BLaER1 (cell line): ENCODE results near the gene GLIS1.

Source experiments
- H3K27ac ChIP-seq: shearing (Covaris generic); formaldehyde crosslinking; 2 replicates; pipeline ENCODE4 v1.8.1; 2022
- H3K27me3 ChIP-seq: shearing (Covaris generic); formaldehyde crosslinking; 2 replicates; pipeline ENCODE4 v1.8.1; 2022
- H3K36me3 ChIP-seq: shearing (Covaris generic); formaldehyde crosslinking; 2 replicates; pipeline ENCODE4 v1.8.1; 2022
- H3K4me1 ChIP-seq: shearing (Covaris generic); formaldehyde crosslinking; 2 replicates; pipeline ENCODE4 v1.8.1; 2022
- H3K4me2 ChIP-seq: shearing (Covaris generic); formaldehyde crosslinking; 2 replicates; pipeline ENCODE4 v1.8.1; 2022
- H3K4me3 ChIP-seq: shearing (Covaris generic); formaldehyde crosslinking; 2 replicates; pipeline ENCODE4 v1.8.1; 2022
- H3K9ac ChIP-seq: shearing (Covaris generic); formaldehyde crosslinking; 2 replicates; pipeline ENCODE4 v1.8.1; 2022
- H3K9me3 ChIP-seq: shearing (Covaris generic); formaldehyde crosslinking; 2 replicates; pipeline ENCODE4 v1.8.1; 2022
- H4K20me1 ChIP-seq: shearing (Covaris generic); formaldehyde crosslinking; 2 replicates; pipeline ENCODE4 v1.8.1; 2022
- Cebpa-rat ChIP-seq: shearing (Covaris generic); IDR thresholded peaks from 2 replicates; pipeline ENCODE4 v1.8.1; 2022

Gene GLIS1

GRCh38 chr1:53737648-53738204 lies 1.2 kb downstream of the GLIS1 start:
- H3K9ac ChIP-seq: no peak overlapping the region
- no peak for TF ChIP-seq Cebpa-rat
- H3K4me2 ChIP-seq: peak overlapping the region; percentile 99
- peaks cover 17% of the 10 kb centered on the region for H3K4me1 ChIP-seq
- H3K27ac ChIP-seq: no peak overlapping the region
- H4K20me1 ChIP-seq: peaks cover 21% of the 10 kb centered on the region
- H3K4me3 ChIP-seq: peak overlapping the region; percentile 70; the same call in 1 of the 2 replicates
- peaks cover 64% of the 10 kb centered on the region for H3K27me3 ChIP-seq
- peaks cover 10% of the 10 kb centered on the region for H3K9me3 ChIP-seq
- no peaks in the 10 kb centered on the region for H3K36me3 ChIP-seq

GRCh38 chr1:53736290-53736689 lies 2.7 kb downstream of the GLIS1 start:
- Histone ChIP-seq H3K4me3 (no peak overlapping the region), H3K9me3 (no peaks in the 10 kb centered on the region), H3K36me3 (no peaks in the 10 kb centered on the region), H3K4me2 (no peak overlapping the region), H3K9ac (no peak overlapping the region), H4K20me1 (peaks cover 21% of the 10 kb centered on the region), H3K4me1 (peaks cover 17% of the 10 kb centered on the region), H3K27ac (no peak overlapping the region), H3K27me3 (peaks cover 64% of the 10 kb centered on the region)
- no peak for TF ChIP-seq Cebpa-rat

GRCh38 chr1:53735681-53736080 lies 3.3 kb downstream of the GLIS1 start:
- Histone ChIP-seq H3K4me1 (peaks cover 17% of the 10 kb centered on the region), H3K27ac (no peak overlapping the region), H3K9me3 (no peaks in the 10 kb centered on the region), H3K9ac (no peak overlapping the region), H3K36me3 (no peaks in the 10 kb centered on the region), H3K4me2 (no peak overlapping the region), H3K27me3 (peaks cover 64% of the 10 kb centered on the region), H3K4me3 (no peak overlapping the region), H4K20me1 (peaks cover 21% of the 10 kb centered on the region)
- no peak for TF ChIP-seq Cebpa-rat

- no peak overlapping the region for H3K4me2 ChIP-seq
- TF ChIP-seq Cebpa-rat: no peak
- H3K27ac ChIP-seq: no peak overlapping the region
- H3K4me1 ChIP-seq: peaks cover 17% of the 10 kb centered on the region
- H3K4me3 ChIP-seq: no peak overlapping the region
- H3K36me3 ChIP-seq: no peaks in the 10 kb centered on the region
- H4K20me1 ChIP-seq: peaks cover 21% of the 10 kb centered on the region
- H3K27me3 ChIP-seq: peaks cover 60% of the 10 kb centered on the region
- H3K9me3 ChIP-seq: no peaks in the 10 kb centered on the region
- H3K9ac ChIP-seq: no peak overlapping the region
These were observed 3.7 kb downstream of the GLIS1 start for GRCh38 chr1:53735261-53735660.

- Histone ChIP-seq H3K27ac (no peak overlapping the region), H3K9ac (no peak overlapping the region)
These were observed 4.2 kb downstream of the GLIS1 start for GRCh38 chr1:53734650-53735211.

GRCh38 chr1:53733975-53734649 lies 4.9 kb downstream of the GLIS1 start:
- Histone ChIP-seq H4K20me1 (peaks cover 21% of the 10 kb centered on the region), H3K4me3 (no peak overlapping the region), H3K9me3 (no peaks in the 10 kb centered on the region), H3K27me3 (peaks cover 48% of the 10 kb centered on the region), H3K4me1 (peaks cover 9% of the 10 kb centered on the region), H3K9ac (no peak overlapping the region), H3K27ac (no peak overlapping the region), H3K4me2 (no peak overlapping the region), H3K36me3 (no peaks in the 10 kb centered on the region)
- TF ChIP-seq Cebpa-rat: no peak

More at GRCh38 chr1:53734650-53735211, 4.2 kb downstream of the GLIS1 start:
- no peak overlapping the region for H3K4me3 ChIP-seq
- H3K4me1 ChIP-seq: peaks cover 15% of the 10 kb centered on the region
- H3K36me3 ChIP-seq: no peaks in the 10 kb centered on the region
- no peaks in the 10 kb centered on the region for H3K9me3 ChIP-seq
- no peak for TF ChIP-seq Cebpa-rat
- H4K20me1 ChIP-seq: peaks cover 21% of the 10 kb centered on the region
- peaks cover 54% of the 10 kb centered on the region for H3K27me3 ChIP-seq
- no peak overlapping the region for H3K4me2 ChIP-seq

GRCh38 chr1:53733447-53733931 lies 5.5 kb downstream of the GLIS1 start:
- H3K4me2 ChIP-seq: no peak overlapping the region
- peaks cover 42% of the 10 kb centered on the region for H3K27me3 ChIP-seq
- H3K4me1 ChIP-seq: peaks cover 6% of the 10 kb centered on the region

GRCh38 chr1:53732912-53733317 lies 6.0 kb downstream of the GLIS1 start:
- Histone ChIP-seq H3K4me3 (no peak overlapping the region), H3K9ac (no peak overlapping the region)

More at GRCh38 chr1:53733447-53733931, 5.5 kb downstream of the GLIS1 start:
- no peak overlapping the region for H3K9ac ChIP-seq
- peaks cover 17% of the 10 kb centered on the region for H4K20me1 ChIP-seq
- no peak for TF ChIP-seq Cebpa-rat
- H3K9me3 ChIP-seq: no peaks in the 10 kb centered on the region
- H3K27ac ChIP-seq: no peak overlapping the region
- no peaks in the 10 kb centered on the region for H3K36me3 ChIP-seq
- H3K4me3 ChIP-seq: no peak overlapping the region

GRCh38 chr1:53732409-53732808 lies 6.6 kb downstream of the GLIS1 start:
- peaks cover 6% of the 10 kb centered on the region; the same call in 1 of the 2 replicates for H4K20me1 ChIP-seq
- H3K27me3 ChIP-seq: peaks cover 31% of the 10 kb centered on the region
- H3K36me3 ChIP-seq: no peaks in the 10 kb centered on the region
- H3K9me3 ChIP-seq: no peaks in the 10 kb centered on the region
- H3K4me2 ChIP-seq: no peak overlapping the region
- no peak for TF ChIP-seq Cebpa-rat
- H3K4me3 ChIP-seq: no peak overlapping the region
- no peak overlapping the region for H3K27ac ChIP-seq
- no peak overlapping the region for H3K9ac ChIP-seq
- no peaks in the 10 kb centered on the region for H3K4me1 ChIP-seq

More at GRCh38 chr1:53732912-53733317, 6.0 kb downstream of the GLIS1 start:
- Histone ChIP-seq H3K27ac (no peak overlapping the region), H3K9me3 (no peaks in the 10 kb centered on the region), H3K27me3 (peaks cover 36% of the 10 kb centered on the region), H3K4me1 (no peaks in the 10 kb centered on the region), H3K4me2 (no peak overlapping the region), H4K20me1 (peaks cover 11% of the 10 kb centered on the region), H3K36me3 (no peaks in the 10 kb centered on the region)
- no peak for TF ChIP-seq Cebpa-rat

GRCh38 chr1:53731779-53732305 lies 7.1 kb downstream of the GLIS1 start:
- H3K4me2 ChIP-seq: no peak overlapping the region
- no peak overlapping the region for H3K9ac ChIP-seq
- H3K27ac ChIP-seq: no peak overlapping the region

More at GRCh38 chr1:53731779-53732305, 7.1 kb downstream of the GLIS1 start:
- TF ChIP-seq Cebpa-rat: no peak
- H3K36me3 ChIP-seq: no peaks in the 10 kb centered on the region
- H3K27me3 ChIP-seq: peaks cover 26% of the 10 kb centered on the region
- no peak overlapping the region for H3K4me3 ChIP-seq
- H4K20me1 ChIP-seq: peaks cover under 1% of the 10 kb centered on the region; the same call in 1 of the 2 replicates
- no peaks in the 10 kb centered on the region for H3K9me3 ChIP-seq
- no peaks in the 10 kb centered on the region for H3K4me1 ChIP-seq
